Hepatocyte (in vitro differentiated cells): Measurements from ENCODE around the gene MRPS15.

Source experiments
- CTCF ChIP-seq: fragments of 200-600 bp; sonication (generic); IDR thresholded peaks from 2 replicates; pipeline ENCODE4 v1.5.1; 2016; ENCODE audit warnings: antibody characterized with exemption, mild to moderate bottlenecking; ENCODE audit not compliant: poor library complexity
- EZH2 ChIP-seq: fragments of 200-600 bp; sonication (generic); IDR thresholded peaks from 2 replicates; pipeline ENCODE4 v1.6.1; 2016; ENCODE audit warnings: antibody characterized with exemption, mild to moderate bottlenecking, borderline replicate concordance
- EZH2phosphoT487 ChIP-seq: fragments of 200-600 bp; sonication (generic); IDR thresholded peaks from one replicate; pipeline ENCODE4 v1.6.1; 2018; ENCODE audit warnings: antibody characterized with exemption, mild to moderate bottlenecking, low read depth, moderate library complexity; ENCODE audit not compliant: unreplicated experiment, severe bottlenecking

GRCh38 chr1:36415661-36416326 lies 48.4 kb downstream of the MRPS15 start:
- TF ChIP-seq CTCF = no peak
- TF ChIP-seq EZH2 = no peak
- TF ChIP-seq EZH2phosphoT487 = no peak
